ENCODE data around the gene TCFL5.

DNA sequence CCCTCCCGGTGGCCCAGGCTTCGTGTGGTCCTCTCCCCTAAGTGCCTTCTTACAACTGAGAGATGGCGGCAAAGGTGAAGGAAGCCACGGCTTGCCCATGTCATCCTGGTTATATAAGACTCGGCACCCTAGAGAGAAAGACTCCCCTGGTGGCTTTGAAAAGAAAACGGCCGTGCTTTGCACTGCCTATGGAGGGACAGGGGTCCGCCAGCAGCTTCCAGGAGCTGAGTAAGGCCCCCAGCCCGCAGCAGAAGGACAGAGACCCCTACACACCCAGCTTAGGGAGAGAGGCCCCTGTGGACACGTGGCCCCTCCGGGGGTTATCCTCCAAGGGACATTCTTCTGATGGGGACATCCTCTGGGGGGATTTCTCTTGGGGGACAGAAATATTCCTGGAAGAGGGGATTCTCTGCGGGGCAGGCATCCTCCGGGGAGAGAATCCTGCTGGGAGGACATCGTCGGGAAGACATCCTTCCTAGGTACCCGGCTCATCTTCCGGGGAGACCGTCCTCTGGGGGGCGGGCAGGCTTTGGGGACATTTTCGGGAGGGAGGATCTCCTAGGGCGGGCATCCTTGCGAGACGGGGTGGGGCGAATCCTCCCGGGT lies 57.5 kb downstream of the TCFL5 start:
- TF ChIP-seq, protein P1, sequence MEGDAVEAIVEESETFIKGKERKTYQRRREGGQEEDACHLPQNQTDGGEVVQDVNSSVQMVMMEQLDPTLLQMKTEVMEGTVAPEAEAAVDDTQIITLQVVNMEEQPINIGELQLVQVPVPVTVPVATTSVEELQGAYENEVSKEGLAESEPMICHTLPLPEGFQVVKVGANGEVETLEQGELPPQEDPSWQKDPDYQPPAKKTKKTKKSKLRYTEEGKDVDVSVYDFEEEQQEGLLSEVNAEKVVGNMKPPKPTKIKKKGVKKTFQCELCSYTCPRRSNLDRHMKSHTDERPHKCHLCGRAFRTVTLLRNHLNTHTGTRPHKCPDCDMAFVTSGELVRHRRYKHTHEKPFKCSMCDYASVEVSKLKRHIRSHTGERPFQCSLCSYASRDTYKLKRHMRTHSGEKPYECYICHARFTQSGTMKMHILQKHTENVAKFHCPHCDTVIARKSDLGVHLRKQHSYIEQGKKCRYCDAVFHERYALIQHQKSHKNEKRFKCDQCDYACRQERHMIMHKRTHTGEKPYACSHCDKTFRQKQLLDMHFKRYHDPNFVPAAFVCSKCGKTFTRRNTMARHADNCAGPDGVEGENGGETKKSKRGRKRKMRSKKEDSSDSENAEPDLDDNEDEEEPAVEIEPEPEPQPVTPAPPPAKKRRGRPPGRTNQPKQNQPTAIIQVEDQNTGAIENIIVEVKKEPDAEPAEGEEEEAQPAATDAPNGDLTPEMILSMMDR (IDR thresholded peaks at IDR 0.05): no peak
- no peak for TF ChIP-seq ZFX (IDR thresholded peaks at IDR 0.05; ENCODE audit: borderline replicate concordance)
